H1 (cell line): ENCODE measurements around the gene FBXO21. TPM values are rescaled to one million over a fixed set of nuclear protein-coding genes. Genes with fewer than 3 reads are reported as not detected.

Experiments
- CTCF ChIA-PET: fragments of 300-600 bp; sonication (Branson Sonifier 250); formaldehyde crosslinking; loops from one replicate; lab custom pipeline; 2021; ENCODE audit not compliant: partially characterized antibody; lab: Charles Lee
- POLR2A ChIA-PET: fragments of 300-600 bp; sonication (Branson Sonifier 250); formaldehyde crosslinking; loops from one replicate; lab custom pipeline; 2021; ENCODE audit warnings: inconsistent platforms; ENCODE audit not compliant: partially characterized antibody; lab: Charles Lee
- DNase-seq, 2 experiments: peaks; one replicate each; pipeline versions ENCODE4 v3.0.0 to v3.0.0-alpha.2; 2010 to 2022; ENCODE audit warnings: low spot score in 2 of 2, low read depth in 1 of 2, mixed read lengths in 1 of 2
- FAIRE-seq: peaks from 2 replicates; lab custom pipeline; 2011; peaks lifted over from hg19 to GRCh38; lab: Jason Lieb, UNC
- H2AFZ ChIP-seq: 2 replicates; pipeline ENCODE4 v1.8.1; 2012; ENCODE audit warnings: low read length, inconsistent platforms
- H2AK5ac ChIP-seq: 2 replicates; pipeline ENCODE4 v1.6.1; 2013; ENCODE audit warnings: low read depth, low read length
- H2BK120ac ChIP-seq: replicated peaks from 2 replicates; pipeline ENCODE3; 2013; ENCODE audit warnings: low read depth, low read length, inconsistent platforms
- H2BK12ac ChIP-seq: 2 replicates; pipeline ENCODE4 v1.6.1; 2013; ENCODE audit warnings: low read depth, low read length
- H2BK15ac ChIP-seq: 2 replicates; pipeline ENCODE4 v1.6.1; 2013; ENCODE audit warnings: low read length
- H2BK20ac ChIP-seq: 2 replicates; pipeline ENCODE4 v1.6.1; 2013; ENCODE audit warnings: low read length
- H2BK5ac ChIP-seq: 2 replicates; pipeline ENCODE4 v1.6.1; 2013; ENCODE audit warnings: low read depth, low read length
- H3K14ac ChIP-seq: 2 replicates; pipeline ENCODE4 v1.6.1; 2013; ENCODE audit warnings: inconsistent platforms; ENCODE audit not compliant: insufficient read length
- H3K18ac ChIP-seq: 2 replicates; pipeline ENCODE4 v1.6.1; 2013; ENCODE audit warnings: low read length; ENCODE audit errors: extremely low read depth
- H3K23ac ChIP-seq: 2 replicates; pipeline ENCODE4 v1.6.1; 2013; ENCODE audit warnings: inconsistent platforms; ENCODE audit not compliant: insufficient read length
- H3K23me2 ChIP-seq: 2 replicates; pipeline ENCODE4 v1.6.1; 2013; ENCODE audit warnings: low read depth, low read length
- H3K27ac ChIP-seq: 2 replicates; pipeline ENCODE4 v1.6.1; 2011; ENCODE audit warnings: low read depth, low read length, inconsistent platforms
- H3K27me3 ChIP-seq, 4 experiments: replicated peaks in 1 of 4; 1 replicate in 1 of 4; 2 replicates in 3 of 4; pipeline versions ENCODE4 v1.6.1 to v1.8.1; 2011 to 2013; ENCODE audit warnings: low read length in 3 of 4, mild to moderate bottlenecking in 3 of 4, inconsistent platforms in 2 of 4, mixed read lengths in 2 of 4, moderate library complexity in 1 of 4; ENCODE audit not compliant: control insufficient read depth in 3 of 4, insufficient read depth in 3 of 4; ENCODE audit errors: extremely low read depth in 1 of 4
- H3K36me3 ChIP-seq, 4 experiments: 2 replicates each; pipeline versions ENCODE4 v1.6.1 to v1.8.1; 2011 to 2013; ENCODE audit warnings: mild to moderate bottlenecking in 4 of 4, low read length in 3 of 4, moderate library complexity in 2 of 4, control low read depth in 1 of 4, inconsistent platforms in 1 of 4; ENCODE audit not compliant: insufficient read depth in 4 of 4, control insufficient read depth in 2 of 4
- H3K4ac ChIP-seq: replicated peaks from 2 replicates; pipeline ENCODE3; 2013; ENCODE audit warnings: low read length, low read depth, mixed read lengths, inconsistent platforms; ENCODE audit not compliant: insufficient read length
- H3K4me1 ChIP-seq, 4 experiments: replicated peaks in 1 of 4; 1 replicate in 1 of 4; 2 replicates in 3 of 4; pipeline versions ENCODE4 v1.6.1 to v1.8.1; 2011 to 2013; ENCODE audit warnings: low read length in 3 of 4, inconsistent platforms in 2 of 4, mixed read lengths in 1 of 4; ENCODE audit not compliant: insufficient read depth in 4 of 4, control insufficient read depth in 3 of 4
- H3K4me2 ChIP-seq, 2 experiments: 2 replicates each; pipeline versions ENCODE4 v1.6.1 to v1.8.1; 2011 to 2013; ENCODE audit warnings: low read depth in 2 of 2, low read length in 2 of 2, control low read depth in 1 of 2, inconsistent platforms in 1 of 2, mild to moderate bottlenecking in 1 of 2; ENCODE audit not compliant: insufficient read depth in 1 of 2
- H3K4me3 ChIP-seq, 4 experiments: fragments of 200-600, 300-600 bp in 1 of 4; sonication (generic), shearing (Covaris generic), sonication (Bioruptor Twin) in 1 of 4; 2 replicates each; pipeline versions ENCODE4 v1.5.1 to v1.8.1; 2011 to 2016; ENCODE audit warnings: low read length in 4 of 4, low read depth in 3 of 4, control low read depth in 2 of 4, inconsistent platforms in 2 of 4, mild to moderate bottlenecking in 2 of 4, mixed read lengths in 1 of 4, moderate library complexity in 1 of 4; ENCODE audit not compliant: insufficient read depth in 2 of 4; ENCODE audit errors: extremely low read depth in 1 of 4
- H3K56ac ChIP-seq: replicated peaks from 2 replicates; pipeline ENCODE3; 2013; ENCODE audit warnings: low read depth, mild to moderate bottlenecking, mixed read lengths, low read length, inconsistent platforms; ENCODE audit not compliant: insufficient read length
- H3K79me1 ChIP-seq: 2 replicates; pipeline ENCODE4 v1.6.1; 2013; ENCODE audit warnings: low read depth, low read length, control low read depth
- H3K79me2 ChIP-seq, 2 experiments: 2 replicates each; pipeline versions ENCODE4 v1.6.1 to v1.8.1; 2012 to 2013; ENCODE audit warnings: low read length in 2 of 2, mild to moderate bottlenecking in 2 of 2, inconsistent platforms in 1 of 2; ENCODE audit not compliant: insufficient read depth in 2 of 2, control insufficient read depth in 1 of 2
- H3K9ac ChIP-seq, 4 experiments: replicated peaks in 1 of 4; 1 replicate in 1 of 4; 2 replicates in 3 of 4; pipeline versions ENCODE4 v1.6.1 to v1.8.1; 2011 to 2013; ENCODE audit warnings: low read depth in 3 of 4, low read length in 3 of 4, control low read depth in 2 of 4, mild to moderate bottlenecking in 2 of 4, moderate library complexity in 2 of 4, inconsistent platforms in 1 of 4; ENCODE audit errors: extremely low read depth in 1 of 4
- H3K9me3 ChIP-seq, 2 experiments: 2 replicates each; pipeline versions ENCODE4 v1.6.1 to v1.8.1; 2012 to 2013; ENCODE audit warnings: mild to moderate bottlenecking in 2 of 2, moderate library complexity in 2 of 2, control low read depth in 1 of 2, inconsistent platforms in 1 of 2, low read depth in 1 of 2, low read length in 1 of 2, mixed read lengths in 1 of 2; ENCODE audit not compliant: insufficient read depth in 2 of 2
- H4K20me1 ChIP-seq, 2 experiments: replicated peaks in 1 of 2; 2 replicates each; pipeline versions ENCODE3 to v1.8.1; 2011 to 2013; ENCODE audit warnings: inconsistent platforms in 2 of 2, low read length in 2 of 2, mild to moderate bottlenecking in 1 of 2; ENCODE audit not compliant: insufficient read depth in 2 of 2, control insufficient read depth in 1 of 2
- H4K5ac ChIP-seq: 2 replicates; pipeline ENCODE4 v1.6.1; 2013; ENCODE audit warnings: low read length, low read depth, mixed read lengths, inconsistent platforms; ENCODE audit not compliant: insufficient read length
- H4K8ac ChIP-seq: 2 replicates; pipeline ENCODE4 v1.8.0; 2013; ENCODE audit warnings: mild to moderate bottlenecking, moderate library complexity, low read length, inconsistent platforms; ENCODE audit not compliant: insufficient read depth; ENCODE audit errors: extremely low read depth
- H4K91ac ChIP-seq: replicated peaks from 2 replicates; pipeline ENCODE3; 2013; ENCODE audit warnings: low read length, mixed read lengths, inconsistent platforms; ENCODE audit not compliant: insufficient read length
- BRCA1 ChIP-seq: IDR thresholded peaks from 2 replicates; pipeline ENCODE4 v1.6.1; 2012; ENCODE audit warnings: low read depth, low read length, improper control_type of control experiment
- CBX5 ChIP-seq: fragments of 300-800, 300-1000 bp; sonication (generic); IDR thresholded peaks from 2 replicates; pipeline ENCODE4 v1.7.1; 2016; ENCODE audit warnings: antibody characterized with exemption, low read length, low read depth
- E2F6 ChIP-seq: IDR thresholded peaks from 2 replicates; pipeline ENCODE4 v1.6.1; 2012; ENCODE audit warnings: inconsistent platforms
- EP300 ChIP-seq, 2 experiments: IDR thresholded peaks; 1 replicate in 1 of 2; 2 replicates in 1 of 2; pipeline ENCODE4 v1.6.1; 2011 to 2012; ENCODE audit warnings: low read depth in 2 of 2, low read length in 2 of 2, mild to moderate bottlenecking in 2 of 2, borderline replicate concordance in 1 of 2, inconsistent platforms in 1 of 2, moderate library complexity in 1 of 2
- GABPA ChIP-seq: IDR thresholded peaks from 2 replicates; pipeline ENCODE4 v1.6.1; 2011; ENCODE audit warnings: mild to moderate bottlenecking, low read length, moderate library complexity, borderline replicate concordance; ENCODE audit not compliant: insufficient read depth
- POLR2A ChIP-seq, 2 experiments: IDR thresholded peaks; 1 replicate in 1 of 2; 2 replicates in 1 of 2; pipeline ENCODE4 v1.6.1; 2011; ENCODE audit warnings: low read depth in 2 of 2, low read length in 2 of 2, mild to moderate bottlenecking in 2 of 2; ENCODE audit errors: control extremely low read depth in 1 of 2
- POU5F1 ChIP-seq: IDR thresholded peaks from 2 replicates; pipeline ENCODE4 v1.6.1; 2011; ENCODE audit warnings: low read depth, mild to moderate bottlenecking, low read length, moderate library complexity
- SAP30 ChIP-seq: fragments of 300-600 bp; sonication (generic); IDR thresholded peaks from 2 replicates; pipeline ENCODE4 v1.7.1; 2012; ENCODE audit warnings: low read length, moderate library complexity, mild to moderate bottlenecking, inconsistent platforms; ENCODE audit not compliant: insufficient read depth, insufficient replicate concordance
- SIN3A ChIP-seq, 2 experiments: IDR thresholded peaks in 1 of 2; conservative IDR thresholded peaks in 1 of 2; 2 replicates each; pipeline ENCODE4 v1.6.1; 2011 to 2012; ENCODE audit warnings: low read length in 2 of 2, improper control_type of control experiment in 1 of 2, low read depth in 1 of 2, mild to moderate bottlenecking in 1 of 2
- SIX5 ChIP-seq: IDR thresholded peaks from 2 replicates; pipeline ENCODE4 v1.6.1; 2011; ENCODE audit warnings: mild to moderate bottlenecking, low read depth, low read length
- SP2 ChIP-seq: IDR thresholded peaks from 2 replicates; pipeline ENCODE4 v1.6.1; 2012; ENCODE audit warnings: mild to moderate bottlenecking, low read length, inconsistent platforms
- USF2 ChIP-seq: IDR thresholded peaks from 2 replicates; pipeline ENCODE4 v1.6.1; 2011; ENCODE audit warnings: low read length, improper control_type of control experiment
- WGBS, 2 experiments: shearing (Covaris generic) in 1 of 2; methylation state at CpG; one replicate each; pipeline versions ENCODE4 v1.1.6 to v1.1.7; 2013 to 2015; ENCODE audit warnings: low lambda C conversion rate in 2 of 2, mixed read lengths in 2 of 2, inconsistent platforms in 1 of 2, low coverage in 1 of 2, missing lambda C conversion rate in 1 of 2; ENCODE audit not compliant: insufficient replicate concordance in 2 of 2, insufficient coverage in 1 of 2, insufficient read length in 1 of 2; ENCODE audit errors: extremely low coverage in 1 of 2, missing lambda C conversion rate in 1 of 2; 5-methylcytosine and 5-hydroxymethylcytosine counted together
- polyA plus RNA-seq, 7 experiments: library from polyadenylated mRNA; depleted of rRNA in 3 of 7; stranded (reverse) in 5 of 7; unstranded in 2 of 7; fragments of >200 nt in 5 of 7; fragments of 200-250 nt in 2 of 7; gene quantifications; 1 replicate in 5 of 7; 2 replicates in 1 of 7; 4 replicates in 1 of 7; pipeline versions ENCODE4 v1.2.1 to v1.2.3, GENCODE V29; 2011 to 2013; ENCODE audit warnings: missing spikeins in 2 of 7, mixed read lengths in 2 of 7
- total RNA-seq: library from RNA; stranded (reverse); fragmentation: NEBNext Ultra II Directional; extraction: Animal tissue kit (Norgen Biotek cat#: 25700); gene quantifications from 2 replicates; pipeline ENCODE4 v1.2.1, GENCODE V29; 2021

Gene FBXO21
- total and polyA plus RNA-seq, 2 of the 8 experiments (the other 6 are each of a cell fraction or from before 2014, with no cell fraction given) = 57.0 to 80.6 TPM

- Histone ChIP-seq H4K91ac (no peak overlapping the region), H3K4me2 (no peak overlapping the region), H3K4me1 (peaks cover 0 to 5% (median 0%) of the 10 kb centered on the region in 4 experiments; a peak in 1 of 7 replicates), H3K4me3 (no peak overlapping the region), H3K36me3 (no peaks in the 10 kb centered on the region), H3K18ac (no peak overlapping the region), H3K23me2 (no peaks in the 10 kb centered on the region), H2BK5ac (no peak overlapping the region), H3K14ac (no peak overlapping the region), H3K4ac (no peak overlapping the region), H3K9ac (no peak overlapping the region), H2BK12ac (no peak overlapping the region), H3K23ac (no peak overlapping the region), H3K79me2 (no peaks in the 10 kb centered on the region), H3K27ac (no peak overlapping the region), H3K27me3 (no peaks in the 10 kb centered on the region), H2AK5ac (no peak overlapping the region), H2BK15ac (no peak overlapping the region), H2BK120ac (no peak overlapping the region), H4K20me1 (no peaks in the 10 kb centered on the region), H2AFZ (no peak overlapping the region), H4K5ac (no peak overlapping the region), H3K56ac (no peak overlapping the region), H3K9me3 (no peaks in the 10 kb centered on the region), H3K79me1 (no peaks in the 10 kb centered on the region), H4K8ac (no peak overlapping the region), H2BK20ac (no peak overlapping the region)
- 92% methylated on average over 12 of the region's 12 CpGs; no CpG with 5 or more reads in 1 of the 2 experiments for WGBS, 2 experiments
- no peak for FAIRE-seq
- DNase-seq = no peak
- ChIA-PET CTCF (interaction anchor here (0.9 to 5.8 kb wide), 5 partner anchors 8 to 243 kb away, joined by 3 to 32 read pairs (median 3); no protein-coding TSS in a partner anchor), POLR2A (interaction anchor here (0.6 to 1.1 kb wide), 2 partner anchors 68 to 360 kb away, joined by 3 read pairs; no protein-coding TSS in a partner anchor)
- no peak for TF ChIP-seq SAP30
- TF ChIP-seq SP2 = no peak
- no peak for TF ChIP-seq E2F6
- no peak for TF ChIP-seq POU5F1
- TF ChIP-seq SIN3A (conservative IDR thresholded peaks at IDR 0.05 in 1 of 2, IDR thresholded peaks at IDR 0.05 in 1 of 2; ENCODE audit: low read depth in 1 of 2, low read length in 2 of 2) = no peak
- TF ChIP-seq GABPA = no peak
- no peak for TF ChIP-seq BRCA1
- TF ChIP-seq POLR2A (IDR thresholded peaks at IDR 0.05; ENCODE audit: control extremely low read depth in 1 of 2, low read depth in 2 of 2, low read length in 2 of 2) = no peak
- TF ChIP-seq EP300 (IDR thresholded peaks at IDR 0.05; ENCODE audit: borderline replicate concordance in 1 of 2, low read depth in 2 of 2, low read length in 2 of 2) = no peak
- no peak for TF ChIP-seq CBX5
- TF ChIP-seq USF2 = no peak
- no peak for TF ChIP-seq SIX5
These were observed 84.4 kb downstream of the FBXO21 start for GRCh38 chr12:117105902-117106301.
